SK-N-SH treated with all-trans-retinoic acid at 6 μM for 48 hours (cell line): ENCODE results near the gene ADGRG6.
A peak's percentile ranks its signal among the peaks of the same experiment; 100 is the strongest.

Source experiments
- ARNTL ChIP-seq: fragments of 450-650 bp; formaldehyde crosslinking; IDR thresholded peaks from 2 replicates; pipeline ENCODE4 v1.5.0; 2020; ENCODE audit warnings: low read depth, mild to moderate bottlenecking, moderate library complexity, borderline replicate concordance
- CREB5 ChIP-seq: fragments of 250-450 bp; sonication (Bioruptor Pico); IDR thresholded peaks from 2 replicates; pipeline ENCODE4 v1.5.1; 2020; ENCODE audit warnings: low read depth, mild to moderate bottlenecking, moderate library complexity
- ISL1 ChIP-seq: fragments of 250-450 bp; sonication (Bioruptor Pico); IDR thresholded peaks from 2 replicates; pipeline ENCODE4 v2.1.2; 2022; ENCODE audit warnings: mild to moderate bottlenecking, moderate library complexity
- PATZ1 ChIP-seq: fragments of 250-450 bp; sonication (Bioruptor Pico); IDR thresholded peaks from 2 replicates; pipeline ENCODE4 v1.8.0; 2020; ENCODE audit warnings: mild to moderate bottlenecking, moderate library complexity, borderline replicate concordance
- PPARA ChIP-seq: fragments of 250-450 bp; sonication (Bioruptor Pico); IDR thresholded peaks from 2 replicates; pipeline ENCODE4 v1.5.0; 2020; ENCODE audit warnings: mild to moderate bottlenecking, borderline replicate concordance
- RARB ChIP-seq: fragments of 250-450 bp; sonication (Bioruptor Pico); IDR thresholded peaks from 2 replicates; pipeline ENCODE4 v1.8.0; 2021; ENCODE audit warnings: mild to moderate bottlenecking, moderate library complexity
- SNAI2 ChIP-seq: fragments of 250-450 bp; sonication (Bioruptor Pico); IDR thresholded peaks from 2 replicates; pipeline ENCODE4 v1.5.0; 2020; ENCODE audit warnings: mild to moderate bottlenecking, moderate library complexity
- TSHZ2 ChIP-seq: fragments of 250-450 bp; sonication (Bioruptor Pico); IDR thresholded peaks from 2 replicates; pipeline ENCODE4 v1.5.0; 2020; ENCODE audit warnings: mild to moderate bottlenecking, moderate library complexity
- ZC3H10 ChIP-seq: fragments of 250-450 bp; sonication (Bioruptor Pico); IDR thresholded peaks from 2 replicates; pipeline ENCODE4 v1.5.1; 2021; ENCODE audit warnings: mild to moderate bottlenecking, moderate library complexity
- ZFP30 ChIP-seq: fragments of 450-650 bp; formaldehyde crosslinking; IDR thresholded peaks from 2 replicates; pipeline ENCODE4 v1.5.0; 2022; ENCODE audit warnings: mild to moderate bottlenecking, moderate library complexity

GRCh38 chr6:142374965-142375733, 73.3 kb downstream of the ADGRG6 start:
- TF ChIP-seq ZFP30 = no peak
- TF ChIP-seq TSHZ2 (CRISPR knock-in tag) = no peak
- TF ChIP-seq PATZ1 (CRISPR knock-in tag) = no peak
- TF ChIP-seq ARNTL (CRISPR knock-in tag) = no peak
- no peak for TF ChIP-seq SNAI2 (CRISPR knock-in tag)
- no peak for TF ChIP-seq ISL1 (CRISPR knock-in tag)
- TF ChIP-seq PPARA (CRISPR knock-in tag) = no peak
- TF ChIP-seq CREB5 (CRISPR knock-in tag) = no peak
- TF ChIP-seq RARB (CRISPR knock-in tag) = peak; percentile 94; the same call in 1 of the 2 replicates
- TF ChIP-seq ZC3H10 (CRISPR knock-in tag) = peak; percentile 89; the same call in 1 of the 2 replicates
